CD14-positive monocyte (primary cell): Measurements from ENCODE around the gene SACM1L. TPM values are rescaled to one million over a fixed set of nuclear protein-coding genes. Genes with fewer than 3 reads are reported as not detected.

ENCODE experiments used
- DNase-seq, 3 donors: peaks; one replicate each; pipeline ENCODE4 v3.0.0-alpha.2; 2011 to 2022
- H2AFZ ChIP-seq: 2 replicates; pipeline ENCODE4 v1.6.0; 2012; ENCODE audit warnings: mild to moderate bottlenecking, low read depth, low read length, inconsistent platforms; ENCODE audit not compliant: insufficient read depth, poor library complexity, severe bottlenecking
- H3K27ac ChIP-seq, 2 donors: 1 replicate in 1 of 2; 2 replicates in 1 of 2; pipeline ENCODE4 v1.5.1; 2012 to 2013; ENCODE audit warnings: low read length in 2 of 2, control low read depth in 1 of 2, inconsistent platforms in 1 of 2, low read depth in 1 of 2, mild to moderate bottlenecking in 1 of 2
- H3K27me3 ChIP-seq, 2 donors: one replicate each; pipeline versions ENCODE4 v1.6.0 to v1.6.1; 2011 to 2013; ENCODE audit warnings: low read length in 2 of 2; ENCODE audit not compliant: control insufficient read depth in 2 of 2, insufficient read depth in 2 of 2
- H3K36me3 ChIP-seq, 2 donors: replicated peaks in 1 of 2; 1 replicate in 1 of 2; 2 replicates in 1 of 2; pipeline versions ENCODE4 v1.5.1 to v1.6.1; 2012 to 2013; ENCODE audit warnings: low read length in 2 of 2, control low read depth in 1 of 2, inconsistent platforms in 1 of 2, mild to moderate bottlenecking in 1 of 2; ENCODE audit not compliant: insufficient read depth in 2 of 2, control insufficient read depth in 1 of 2
- H3K4me1 ChIP-seq, 2 donors: 1 replicate in 1 of 2; 2 replicates in 1 of 2; pipeline versions ENCODE4 v1.5.1 to v1.6.1; 2012 to 2013; ENCODE audit warnings: low read length in 2 of 2, control low read depth in 1 of 2, inconsistent platforms in 1 of 2, mild to moderate bottlenecking in 1 of 2, moderate library complexity in 1 of 2; ENCODE audit not compliant: insufficient read depth in 2 of 2, control insufficient read depth in 1 of 2
- H3K4me2 ChIP-seq: replicated peaks from 2 replicates; pipeline ENCODE3; 2012; ENCODE audit warnings: low read length, moderate library complexity, mild to moderate bottlenecking; ENCODE audit not compliant: poor library complexity, severe bottlenecking; ENCODE audit errors: extremely low read depth
- H3K4me3 ChIP-seq, 3 experiments: fragments of 200-600 bp in 1 of 3; sonication (generic) in 1 of 3; replicated peaks in 1 of 3; 1 replicate in 2 of 3; 2 replicates in 1 of 3; pipeline ENCODE4 v1.5.1; 2011 to 2013; ENCODE audit warnings: low read length in 3 of 3, mild to moderate bottlenecking in 3 of 3, control low read depth in 2 of 3, low read depth in 2 of 3, inconsistent platforms in 1 of 3, moderate library complexity in 1 of 3
- H3K79me2 ChIP-seq: 2 replicates; pipeline ENCODE4 v1.6.0; 2012; ENCODE audit warnings: mild to moderate bottlenecking, control low read depth, inconsistent platforms, low read length, moderate library complexity; ENCODE audit not compliant: insufficient read depth
- H3K9ac ChIP-seq: 2 replicates; pipeline ENCODE4 v1.6.0; 2017; ENCODE audit warnings: low read length, mild to moderate bottlenecking; ENCODE audit not compliant: insufficient read depth, poor library complexity, severe bottlenecking
- H3K9me3 ChIP-seq, 2 donors: replicated peaks in 1 of 2; 1 replicate in 1 of 2; 2 replicates in 1 of 2; pipeline versions ENCODE4 v1.5.1 to v1.6.1; 2012 to 2013; ENCODE audit warnings: low read length in 2 of 2, control low read depth in 1 of 2; ENCODE audit not compliant: control insufficient read depth in 1 of 2, insufficient read depth in 1 of 2
- H4K20me1 ChIP-seq: 2 replicates; pipeline ENCODE4 v1.6.0; 2012; ENCODE audit warnings: mild to moderate bottlenecking, low read length, control low read depth, moderate library complexity; ENCODE audit not compliant: insufficient read depth
- H3K27ac Mint-ChIP-seq, 7 donors: one replicate each; pipeline ENCODE4 v1.8.0; 2020; ENCODE audit warnings: mild to moderate bottlenecking in 7 of 7, mixed read lengths in 7 of 7, moderate library complexity in 6 of 7, inconsistent platforms in 2 of 7
- H3K27me3 Mint-ChIP-seq, 3 donors: one replicate each; pipeline ENCODE4 v1.8.0; 2021 to 2022; ENCODE audit warnings: low read depth in 3 of 3, mild to moderate bottlenecking in 3 of 3, mixed read lengths in 3 of 3, moderate library complexity in 3 of 3, inconsistent platforms in 1 of 3
- H3K36me3 Mint-ChIP-seq, 2 donors: one replicate each; pipeline ENCODE4 v1.8.0; 2020; ENCODE audit warnings: mixed read lengths in 2 of 2, inconsistent platforms in 1 of 2, mild to moderate bottlenecking in 1 of 2
- H3K4me1 Mint-ChIP-seq: one replicate; pipeline ENCODE4 v1.8.0; 2020; ENCODE audit warnings: mild to moderate bottlenecking, mixed read lengths
- H3K4me3 Mint-ChIP-seq, 2 donors: one replicate each; pipeline ENCODE4 v1.8.0; 2020; ENCODE audit warnings: mild to moderate bottlenecking in 2 of 2, mixed read lengths in 2 of 2, moderate library complexity in 1 of 2
- H3K9me3 Mint-ChIP-seq, 7 donors: one replicate each; pipeline ENCODE4 v1.8.0; 2020 to 2022; ENCODE audit warnings: mixed read lengths in 7 of 7, mild to moderate bottlenecking in 6 of 7, moderate library complexity in 6 of 7, inconsistent platforms in 2 of 7
- WGBS: methylation state at CpG from one replicate; pipeline ENCODE4 v1.1.5; 2013; ENCODE audit warnings: missing lambda C conversion rate; ENCODE audit not compliant: insufficient coverage; 5-methylcytosine and 5-hydroxymethylcytosine counted together
- intact Hi-C, 2 donors: fragments of 100-400 bp; cut with micrococcal nuclease; formaldehyde crosslinking; loops; one replicate each; pipeline versions ENCODE4 v1.15.0 to v1.15.1; 2023
- polyA plus RNA-seq, 3 donors: library from polyadenylated mRNA; depleted of rRNA in 1 of 3; unstranded in 2 of 3; stranded (reverse) in 1 of 3; fragments of 300-500 nt in 2 of 3; fragments of >200 nt in 1 of 3; fragmentation: Illumina TruSeq in 2 of 3; gene quantifications; 1 replicate in 2 of 3; 2 replicates in 1 of 3; pipeline ENCODE4 v1.2.3, GENCODE V29; 2012 to 2021
- TF ChIP-seq, protein P1 (sequence below): fragments of 200-600 bp; IDR thresholded peaks from one replicate; pipeline ENCODE4 v1.8.0; 2022; ENCODE audit warnings: antibody characterized with exemption, mild to moderate bottlenecking

Gene SACM1L
- polyA plus RNA-seq, 3 donors = 14.6 to 25.7 (median 21.5) TPM

DNA sequence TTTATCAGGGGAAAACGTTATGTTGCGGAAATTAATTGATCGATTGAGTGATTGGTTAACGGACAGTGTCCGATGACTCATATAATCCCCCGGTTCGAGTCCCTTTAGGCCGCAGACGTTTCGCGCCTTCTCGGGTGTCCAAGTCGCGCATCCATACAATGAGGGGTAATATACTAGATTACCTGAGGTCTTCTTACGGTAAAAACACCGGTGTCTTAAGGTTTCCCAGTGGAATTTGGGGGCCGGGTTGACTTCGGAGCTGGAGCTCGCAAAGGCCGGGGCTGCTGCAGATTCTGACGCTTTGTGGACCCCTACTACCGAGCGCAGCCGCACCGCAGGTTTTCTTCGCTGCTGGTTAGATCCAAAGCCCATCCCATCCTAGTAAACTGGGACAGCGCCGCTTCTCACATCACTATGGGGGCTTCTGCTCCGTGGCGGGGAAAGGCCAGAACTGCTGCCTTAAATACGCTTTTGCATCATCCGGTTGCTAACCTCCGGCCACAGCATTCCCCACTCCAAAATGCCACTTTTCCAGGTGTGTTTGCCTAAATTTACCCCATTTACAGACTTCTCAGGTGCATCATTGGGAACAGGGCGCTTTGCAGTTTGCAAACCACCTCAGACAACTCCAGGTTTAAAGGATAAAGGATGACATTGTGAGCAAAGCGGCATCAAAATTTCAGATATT lies 858 bp upstream of the SACM1L start:
- Mint-ChIP-seq H3K4me3 (peak overlapping the region; percentile 83 to 90), H3K27ac (peak overlapping the region; percentile 86 to 92 (median 91)), H3K4me1 (peaks cover 39% of the 10 kb centered on the region), H3K36me3 (peaks cover 11 to 13% of the 10 kb centered on the region in 2 donors), H3K9me3 (peaks cover 0 to 1% (median 0%) of the 10 kb centered on the region in 7 donors), H3K27me3 (peaks cover 0 to 5% (median 0%) of the 10 kb centered on the region in 3 donors)
- peaks cover 41% of the 10 kb centered on the region for H3K79me2 ChIP-seq
- H4K20me1 ChIP-seq = peaks cover 38% of the 10 kb centered on the region
- DNase-seq = peak in 2 of 3 donors; percentile 17 to 26
- peak overlapping the region; percentile 83 for H3K9ac ChIP-seq
- intact Hi-C loops = loop anchor here in 1 of 2 donors (10.0 kb wide), 1 partner anchor 654 kb away; no protein-coding TSS in a partner anchor
- TF ChIP-seq, protein P1, sequence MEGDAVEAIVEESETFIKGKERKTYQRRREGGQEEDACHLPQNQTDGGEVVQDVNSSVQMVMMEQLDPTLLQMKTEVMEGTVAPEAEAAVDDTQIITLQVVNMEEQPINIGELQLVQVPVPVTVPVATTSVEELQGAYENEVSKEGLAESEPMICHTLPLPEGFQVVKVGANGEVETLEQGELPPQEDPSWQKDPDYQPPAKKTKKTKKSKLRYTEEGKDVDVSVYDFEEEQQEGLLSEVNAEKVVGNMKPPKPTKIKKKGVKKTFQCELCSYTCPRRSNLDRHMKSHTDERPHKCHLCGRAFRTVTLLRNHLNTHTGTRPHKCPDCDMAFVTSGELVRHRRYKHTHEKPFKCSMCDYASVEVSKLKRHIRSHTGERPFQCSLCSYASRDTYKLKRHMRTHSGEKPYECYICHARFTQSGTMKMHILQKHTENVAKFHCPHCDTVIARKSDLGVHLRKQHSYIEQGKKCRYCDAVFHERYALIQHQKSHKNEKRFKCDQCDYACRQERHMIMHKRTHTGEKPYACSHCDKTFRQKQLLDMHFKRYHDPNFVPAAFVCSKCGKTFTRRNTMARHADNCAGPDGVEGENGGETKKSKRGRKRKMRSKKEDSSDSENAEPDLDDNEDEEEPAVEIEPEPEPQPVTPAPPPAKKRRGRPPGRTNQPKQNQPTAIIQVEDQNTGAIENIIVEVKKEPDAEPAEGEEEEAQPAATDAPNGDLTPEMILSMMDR = no peak
- H3K36me3 ChIP-seq = peaks cover 6 to 12% of the 10 kb centered on the region in 2 donors
- H3K4me2 ChIP-seq = peak overlapping the region; percentile 97
- peak overlapping the region; percentile 80 to 81 for H3K27ac ChIP-seq
- peaks cover 35 to 41% of the 10 kb centered on the region in 2 donors for H3K4me1 ChIP-seq
- WGBS = under 1% methylated on average over 31 of the region's 35 CpGs
- H3K9me3 ChIP-seq = no peaks in the 10 kb centered on the region
- peak overlapping the region; percentile 51 to 91 (median 77) for H3K4me3 ChIP-seq
- peak overlapping the region; percentile 87 for H2AFZ ChIP-seq
- no peaks in the 10 kb centered on the region for H3K27me3 ChIP-seq

DNA sequence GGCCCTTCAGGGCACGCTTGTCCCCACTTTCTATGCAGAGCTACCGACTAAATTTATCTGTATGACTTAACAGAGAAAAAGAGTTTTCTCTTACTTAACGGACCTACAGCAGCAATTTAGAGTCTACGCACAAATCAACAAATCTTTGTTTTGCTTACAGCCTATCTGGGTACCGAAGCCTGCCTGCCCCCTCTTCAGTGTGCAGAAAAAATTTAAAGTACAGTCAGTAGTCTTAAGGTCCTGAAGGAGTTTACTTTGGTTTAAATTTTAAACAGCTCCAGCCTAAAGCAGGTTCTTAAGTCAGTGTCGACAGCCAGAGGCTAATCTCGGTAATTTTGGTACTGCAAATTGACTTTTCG lies 570 bp downstream of the SACM1L start:
- H3K4me3 ChIP-seq = peak overlapping the region; percentile 55 to 91 (median 77)
- H3K79me2 ChIP-seq = peaks cover 55% of the 10 kb centered on the region
- H3K4me1 Mint-ChIP-seq = peaks cover 45% of the 10 kb centered on the region
- H3K9me3 ChIP-seq = no peaks in the 10 kb centered on the region
- H3K36me3 ChIP-seq = peaks cover 6 to 16% of the 10 kb centered on the region in 2 donors
- no peaks in the 10 kb centered on the region for H3K27me3 ChIP-seq
- peak overlapping the region; percentile 80 to 81 for H3K27ac ChIP-seq
- H3K4me2 ChIP-seq = peak overlapping the region; percentile 74
- intact Hi-C loops = loop anchor here in 1 of 2 donors (10.0 kb wide), 1 partner anchor 655 kb away; no protein-coding TSS in a partner anchor
- WGBS = 0% methylated on average over 2 of the region's 8 CpGs
- DNase-seq = no peak
- H3K27ac Mint-ChIP-seq = peak overlapping the region; percentile 86 to 92 (median 91)
- peak overlapping the region; percentile 83 for H3K9ac ChIP-seq
- peaks cover 0 to 5% (median 0%) of the 10 kb centered on the region in 3 donors for H3K27me3 Mint-ChIP-seq
- H3K4me1 ChIP-seq = peaks cover 35 to 41% of the 10 kb centered on the region in 2 donors
- H2AFZ ChIP-seq = peak overlapping the region; percentile 86
- peaks cover 13 to 14% of the 10 kb centered on the region in 2 donors for H3K36me3 Mint-ChIP-seq
- H3K9me3 Mint-ChIP-seq = no peaks in the 10 kb centered on the region
- peak overlapping the region; percentile 83 to 90 for H3K4me3 Mint-ChIP-seq
- TF ChIP-seq, protein P1 = no peak
- peaks cover 52% of the 10 kb centered on the region for H4K20me1 ChIP-seq
